Gastroesophageal sphincter (tissue), 3 donors: ENCODE results near the gene NECTIN1.

Experiments
- CTCF ChIP-seq, 4 experiments: fragments of 200-600 bp in 2 of 4; fragments of 450-650 bp in 2 of 4; sonication (generic) in 1 of 4; IDR thresholded peaks; one replicate each; pipeline ENCODE4 v1.5.1; 2017 to 2019; ENCODE audit warnings: antibody characterized with exemption in 4 of 4, mild to moderate bottlenecking in 2 of 4, moderate library complexity in 2 of 4
- EP300 ChIP-seq: sonication (generic); formaldehyde crosslinking; IDR thresholded peaks from one replicate; pipeline ENCODE4 v1.6.1; 2017; ENCODE audit warnings: antibody characterized with exemption, mild to moderate bottlenecking
- POLR2A ChIP-seq, 2 donors: fragments of 450-650 bp; IDR thresholded peaks; one replicate each; pipeline ENCODE4 v1.6.1; 2017; ENCODE audit warnings: antibody characterized with exemption in 2 of 2, mild to moderate bottlenecking in 2 of 2, moderate library complexity in 1 of 2
- POLR2AphosphoS5 ChIP-seq: sonication (generic); formaldehyde crosslinking; IDR thresholded peaks from one replicate; pipeline ENCODE4 v1.6.1; 2017; ENCODE audit warnings: antibody characterized with exemption

- TF ChIP-seq CTCF (IDR thresholded peaks at IDR 0.05), result no peak
- no peak for TF ChIP-seq POLR2A (IDR thresholded peaks at IDR 0.05)
- no peak for TF ChIP-seq EP300
- no peak for TF ChIP-seq POLR2AphosphoS5
Observed at GRCh38 chr11:119771172-119771770, 42.3 kb upstream of the NECTIN1 start.
